ENCODE results near the gene FURIN.

Gene FURIN

GRCh38 chr15:90863987-90864386 is 4.4 kb upstream of the FURIN start:
- Histone ChIP-seq H3K4me3 (replicated peaks; ENCODE audit: low read depth, low read length) (no peak overlapping the region), H3K27me3 (replicated peaks; ENCODE audit: control insufficient read depth, insufficient read depth, low read length) (no peaks in the 10 kb centered on the region), H3K36me3 (ENCODE audit: control insufficient read depth, insufficient read depth, low read length) (no peaks in the 10 kb centered on the region)
- DNase-seq (ENCODE audit: extremely low read depth, insufficient read length) = no peak
- no peak for TF ChIP-seq CTCF (IDR thresholded peaks at IDR 0.05; ENCODE audit: insufficient read depth, low read length, poor library complexity, severe bottlenecking)

GRCh38 chr15:90864507-90864906 is 3.9 kb upstream of the FURIN start:
- DNase-seq (ENCODE audit: extremely low read depth, insufficient read length) = no peak
- TF ChIP-seq CTCF (IDR thresholded peaks at IDR 0.05; ENCODE audit: insufficient read depth, low read length, poor library complexity, severe bottlenecking) = no peak
- no peaks in the 10 kb centered on the region for H3K27me3 ChIP-seq (replicated peaks; ENCODE audit: control insufficient read depth, insufficient read depth, low read length)
- no peak overlapping the region for H3K4me3 ChIP-seq (replicated peaks; ENCODE audit: low read depth, low read length)
- H3K36me3 ChIP-seq (ENCODE audit: control insufficient read depth, insufficient read depth, low read length) = no peaks in the 10 kb centered on the region

- no peak for DNase-seq (ENCODE audit: extremely low read depth, insufficient read length)
- Histone ChIP-seq H3K36me3 (ENCODE audit: control insufficient read depth, insufficient read depth, low read length) (no peaks in the 10 kb centered on the region), H3K27me3 (replicated peaks; ENCODE audit: control insufficient read depth, insufficient read depth, low read length) (no peaks in the 10 kb centered on the region), H3K4me3 (replicated peaks; ENCODE audit: low read depth, low read length) (no peak overlapping the region)
- no peak for TF ChIP-seq CTCF (IDR thresholded peaks at IDR 0.05; ENCODE audit: insufficient read depth, low read length, poor library complexity, severe bottlenecking)
Measured at GRCh38 chr15:90865702-90866101, 2.7 kb upstream of the FURIN start.

- DNase-seq (ENCODE audit: extremely low read depth, insufficient read length) = no peak
- no peak for TF ChIP-seq CTCF (IDR thresholded peaks at IDR 0.05; ENCODE audit: insufficient read depth, low read length, poor library complexity, severe bottlenecking)
Measured at GRCh38 chr15:90866161-90866715, 2.1 kb upstream of the FURIN start.

GRCh38 chr15:90866800-90867199 is 1.6 kb upstream of the FURIN start:
- H3K4me3 ChIP-seq (replicated peaks; ENCODE audit: low read depth, low read length) = no peak overlapping the region
- TF ChIP-seq CTCF (IDR thresholded peaks at IDR 0.05; ENCODE audit: insufficient read depth, low read length, poor library complexity, severe bottlenecking) = no peak
- H3K27me3 ChIP-seq (replicated peaks; ENCODE audit: control insufficient read depth, insufficient read depth, low read length) = no peaks in the 10 kb centered on the region
- no peak for DNase-seq (ENCODE audit: extremely low read depth, insufficient read length)
- H3K36me3 ChIP-seq (ENCODE audit: control insufficient read depth, insufficient read depth, low read length) = no peaks in the 10 kb centered on the region

More at GRCh38 chr15:90866161-90866715, 2.1 kb upstream of the FURIN start:
- no peak overlapping the region for H3K4me3 ChIP-seq (replicated peaks; ENCODE audit: low read depth, low read length)
- no peaks in the 10 kb centered on the region for H3K27me3 ChIP-seq (replicated peaks; ENCODE audit: control insufficient read depth, insufficient read depth, low read length)
- H3K36me3 ChIP-seq (ENCODE audit: control insufficient read depth, insufficient read depth, low read length) = no peaks in the 10 kb centered on the region

GRCh38 chr15:90869140-90869541 is 753 bp downstream of the FURIN start:
- no peak for TF ChIP-seq CTCF (IDR thresholded peaks at IDR 0.05; ENCODE audit: insufficient read depth, low read length, poor library complexity, severe bottlenecking)
- H3K4me3 ChIP-seq (replicated peaks; ENCODE audit: low read depth, low read length) = no peak overlapping the region
- H3K27me3 ChIP-seq (replicated peaks; ENCODE audit: control insufficient read depth, insufficient read depth, low read length) = no peaks in the 10 kb centered on the region
- DNase-seq (ENCODE audit: extremely low read depth, insufficient read length) = no peak
- H3K36me3 ChIP-seq (ENCODE audit: control insufficient read depth, insufficient read depth, low read length) = no peaks in the 10 kb centered on the region; the same call in 1 of the 2 replicates

Data from GM06990 (cell line).